Fibroblast of lung (primary cell): ENCODE results near the gene DUT. TPM values are rescaled to one million over a fixed set of nuclear protein-coding genes. Genes with fewer than 3 reads are reported as not detected.

ENCODE experiments used
- DNase-seq, 2 donors: peaks; one replicate each; pipeline versions ENCODE4 v3.0.0 to v3.0.0-alpha.2; 2010; ENCODE audit warnings: low read depth in 2 of 2
- H2AFZ ChIP-seq: 2 replicates; pipeline ENCODE4 v1.5.1; 2012; ENCODE audit warnings: low read length, control low read depth, inconsistent platforms
- H3K27ac ChIP-seq: 2 replicates; pipeline ENCODE4 v1.5.1; 2011; ENCODE audit warnings: low read length, control low read depth; ENCODE audit not compliant: insufficient read depth
- H3K27me3 ChIP-seq: 2 replicates; pipeline ENCODE4 v1.5.1; 2011; ENCODE audit warnings: mild to moderate bottlenecking, low read length; ENCODE audit not compliant: control insufficient read depth, insufficient read depth
- H3K36me3 ChIP-seq: 2 replicates; pipeline ENCODE4 v1.5.1; 2011; ENCODE audit warnings: low read length; ENCODE audit not compliant: control insufficient read depth, insufficient read depth
- H3K4me1 ChIP-seq: 2 replicates; pipeline ENCODE4 v1.5.1; 2011; ENCODE audit warnings: low read length; ENCODE audit not compliant: control insufficient read depth, insufficient read depth; ENCODE audit errors: extremely low read depth
- H3K4me2 ChIP-seq: 2 replicates; pipeline ENCODE4 v1.5.1; 2011; ENCODE audit warnings: low read length, control low read depth; ENCODE audit not compliant: insufficient read depth; ENCODE audit errors: extremely low read depth
- H3K4me3 ChIP-seq, 4 experiments: fragments of 200-600 bp in 1 of 4; sonication (generic) in 1 of 4; replicated peaks in 1 of 4; 2 replicates each; pipeline ENCODE4 v1.5.1; 2011 to 2016; ENCODE audit warnings: low read length in 4 of 4, low read depth in 3 of 4, mild to moderate bottlenecking in 3 of 4, control low read depth in 2 of 4, inconsistent platforms in 1 of 4, mixed read lengths in 1 of 4; ENCODE audit not compliant: insufficient read depth in 1 of 4; ENCODE audit errors: control extremely low read depth in 1 of 4
- H3K79me2 ChIP-seq: 2 replicates; pipeline ENCODE4 v1.5.1; 2012; ENCODE audit warnings: mild to moderate bottlenecking, low read length, inconsistent platforms; ENCODE audit not compliant: control insufficient read depth, insufficient read depth
- H3K9ac ChIP-seq: 2 replicates; pipeline ENCODE4 v1.5.1; 2011; ENCODE audit warnings: mild to moderate bottlenecking, low read length, control low read depth; ENCODE audit not compliant: insufficient read depth
- H3K9me3 ChIP-seq: 2 replicates; pipeline ENCODE4 v1.5.1; 2012; ENCODE audit warnings: low read depth, low read length; ENCODE audit not compliant: control insufficient read depth, insufficient read depth
- H4K20me1 ChIP-seq: 2 replicates; pipeline ENCODE4 v1.5.1; 2011; ENCODE audit warnings: low read length; ENCODE audit not compliant: control insufficient read depth, insufficient read depth; ENCODE audit errors: extremely low read depth
- CTCF ChIP-seq, 2 donors: IDR thresholded peaks in 1 of 2; conservative IDR thresholded peaks in 1 of 2; 1 replicate in 1 of 2; 2 replicates in 1 of 2; pipeline ENCODE4 v1.5.1; 2011 to 2012; ENCODE audit warnings: low read length in 2 of 2, control low read depth in 1 of 2, inconsistent platforms in 1 of 2, low read depth in 1 of 2, mild to moderate bottlenecking in 1 of 2
- EZH2 ChIP-seq: IDR thresholded peaks from 2 replicates; pipeline ENCODE4 v1.5.1; 2012; ENCODE audit warnings: low read length, control low read depth, mild to moderate bottlenecking; ENCODE audit errors: missing control alignments
- polyA plus RNA-seq, 2 donors: library from polyadenylated mRNA; depleted of rRNA in 1 of 2; stranded (reverse) in 1 of 2; unstranded in 1 of 2; fragments of >200 nt; gene quantifications; 2 replicates each; pipeline ENCODE4 v1.2.1, GENCODE V29; 2011 to 2012; ENCODE audit warnings: missing spikeins in 1 of 2
- total RNA-seq: library from RNA; depleted of rRNA; stranded (reverse); fragments of >200 nt; gene quantifications from 2 replicates; pipeline ENCODE4 v1.2.1, GENCODE V29; 2014

The DUT gene
- total and polyA plus RNA-seq, 2 donors (not counting 1 experiment from before 2014, with no cell fraction given): 47.6 to 52.9 TPM

GRCh38 chr15:48355377-48355776 lies 24.1 kb downstream of the DUT start:
- no peaks in the 10 kb centered on the region for H3K27me3 ChIP-seq
- peak; percentile 52 to 70 for DNase-seq
- no peak overlapping the region for H3K4me3 ChIP-seq
- TF ChIP-seq CTCF (conservative IDR thresholded peaks at IDR 0.05 in 1 of 2, IDR thresholded peaks at IDR 0.05 in 1 of 2; ENCODE audit: low read depth in 1 of 2, low read length in 2 of 2): no peak
- TF ChIP-seq EZH2: no peak
- H3K4me1 ChIP-seq: peaks cover 15% of the 10 kb centered on the region
- peak overlapping the region; percentile 44 for H3K27ac ChIP-seq
- peak overlapping the region; percentile 76 for H3K4me2 ChIP-seq
- H2AFZ ChIP-seq: peak overlapping the region; percentile 82
- H3K36me3 ChIP-seq: no peaks in the 10 kb centered on the region
- no peaks in the 10 kb centered on the region for H3K9me3 ChIP-seq
- H3K79me2 ChIP-seq: no peaks in the 10 kb centered on the region
- peak overlapping the region; percentile 2 for H3K9ac ChIP-seq
- H4K20me1 ChIP-seq: no peaks in the 10 kb centered on the region

GRCh38 chr15:48358229-48359152 lies 27.3 kb downstream of the DUT start:
- Histone ChIP-seq H3K4me3 (no peak overlapping the region), H3K9me3 (no peaks in the 10 kb centered on the region), H3K79me2 (no peaks in the 10 kb centered on the region), H2AFZ (no peak overlapping the region), H4K20me1 (no peaks in the 10 kb centered on the region), H3K27me3 (no peaks in the 10 kb centered on the region), H3K9ac (no peak overlapping the region), H3K36me3 (no peaks in the 10 kb centered on the region), H3K4me1 (peaks cover 15% of the 10 kb centered on the region), H3K27ac (peak overlapping the region; percentile 22), H3K4me2 (peak overlapping the region; percentile 33)
- peak; percentile 46 to 77 for DNase-seq
- TF ChIP-seq EZH2: no peak
- peak; percentile 17 to 64 for TF ChIP-seq CTCF (conservative IDR thresholded peaks at IDR 0.05 in 1 of 2, IDR thresholded peaks at IDR 0.05 in 1 of 2; ENCODE audit: low read depth in 1 of 2, low read length in 2 of 2)

GRCh38 chr15:48360841-48361240 lies 29.6 kb downstream of the DUT start:
- Histone ChIP-seq H3K27me3 (no peaks in the 10 kb centered on the region), H3K4me1 (peaks cover 6% of the 10 kb centered on the region), H3K9me3 (no peaks in the 10 kb centered on the region), H3K4me2 (no peak overlapping the region), H3K36me3 (no peaks in the 10 kb centered on the region), H3K4me3 (no peak overlapping the region), H3K27ac (no peak overlapping the region), H2AFZ (no peak overlapping the region), H4K20me1 (no peaks in the 10 kb centered on the region), H3K79me2 (no peaks in the 10 kb centered on the region), H3K9ac (no peak overlapping the region)
- TF ChIP-seq EZH2 (no peak), CTCF (conservative IDR thresholded peaks at IDR 0.05 in 1 of 2, IDR thresholded peaks at IDR 0.05 in 1 of 2; ENCODE audit: low read depth in 1 of 2, low read length in 2 of 2) (no peak)
- peak in 1 of 2 donors; percentile 58 for DNase-seq
